ENCODE results near the gene ATP5PD.
A peak's percentile ranks its signal among the peaks of the same experiment; 100 is the strongest.
"Not testable (repeated sequence)": the region's sequence is repeated elsewhere in the genome, so short reads cannot be mapped to it uniquely, and the experiment has no call there.

ATP5PD gene

GRCh38 chr17:75025398-75025734, 21.4 kb downstream of the ATP5PD start:
- not testable (repeated sequence) for ATAC-seq; H3K4me3 Mint-ChIP-seq; H3K9me3 Mint-ChIP-seq; DNase-seq (ENCODE audit: low spot score in 2 of 2); H3K4me1 Mint-ChIP-seq
- H3K27ac Mint-ChIP-seq: peak overlapping the region; percentile 77
- peaks cover 27% of the 10 kb centered on the region for H3K36me3 Mint-ChIP-seq

DNA sequence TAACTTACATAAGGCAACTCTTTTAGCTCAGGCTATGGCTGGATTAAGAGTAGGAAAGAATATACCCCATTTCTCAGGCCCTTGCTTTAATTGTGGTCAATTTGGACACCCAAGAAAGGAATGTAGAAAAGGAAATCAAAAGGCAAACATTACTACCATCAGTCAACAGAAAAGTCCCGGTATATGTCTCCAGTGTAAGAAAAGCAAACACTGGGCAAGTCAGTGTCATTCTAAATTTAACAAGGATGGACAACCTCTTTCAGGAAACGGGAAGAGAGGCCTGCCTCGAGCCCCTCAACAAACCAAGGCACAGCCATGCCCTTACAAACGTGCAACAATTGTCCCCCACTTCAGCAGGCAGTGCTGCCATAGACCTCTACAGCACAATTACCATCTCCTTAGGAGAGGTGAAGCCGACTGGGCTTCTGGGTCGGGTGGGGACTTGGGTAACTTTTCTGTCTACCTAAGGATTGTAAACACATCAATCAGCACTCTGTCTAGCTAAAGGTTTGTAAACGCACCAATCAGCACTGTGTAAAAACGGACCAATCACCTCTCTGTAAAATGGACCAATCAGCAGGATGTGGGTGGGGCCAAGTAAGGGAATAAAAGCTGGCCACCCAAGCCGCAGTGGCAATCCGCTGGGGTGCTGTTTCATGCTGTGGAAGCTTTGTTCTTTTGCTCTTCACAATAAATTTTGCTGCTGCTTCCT, 21.9 kb downstream of the ATP5PD start:
- peak overlapping the region; percentile 77 for H3K27ac Mint-ChIP-seq
- ATAC-seq (no peak), DNase-seq (ENCODE audit: low spot score in 2 of 2) (no peak)
- H3K4me1 Mint-ChIP-seq: peaks cover 8% of the 10 kb centered on the region
- no peaks in the 10 kb centered on the region for H3K9me3 Mint-ChIP-seq
- peaks cover 32% of the 10 kb centered on the region for H3K36me3 Mint-ChIP-seq
- H3K4me3 Mint-ChIP-seq: no peak overlapping the region

DNA sequence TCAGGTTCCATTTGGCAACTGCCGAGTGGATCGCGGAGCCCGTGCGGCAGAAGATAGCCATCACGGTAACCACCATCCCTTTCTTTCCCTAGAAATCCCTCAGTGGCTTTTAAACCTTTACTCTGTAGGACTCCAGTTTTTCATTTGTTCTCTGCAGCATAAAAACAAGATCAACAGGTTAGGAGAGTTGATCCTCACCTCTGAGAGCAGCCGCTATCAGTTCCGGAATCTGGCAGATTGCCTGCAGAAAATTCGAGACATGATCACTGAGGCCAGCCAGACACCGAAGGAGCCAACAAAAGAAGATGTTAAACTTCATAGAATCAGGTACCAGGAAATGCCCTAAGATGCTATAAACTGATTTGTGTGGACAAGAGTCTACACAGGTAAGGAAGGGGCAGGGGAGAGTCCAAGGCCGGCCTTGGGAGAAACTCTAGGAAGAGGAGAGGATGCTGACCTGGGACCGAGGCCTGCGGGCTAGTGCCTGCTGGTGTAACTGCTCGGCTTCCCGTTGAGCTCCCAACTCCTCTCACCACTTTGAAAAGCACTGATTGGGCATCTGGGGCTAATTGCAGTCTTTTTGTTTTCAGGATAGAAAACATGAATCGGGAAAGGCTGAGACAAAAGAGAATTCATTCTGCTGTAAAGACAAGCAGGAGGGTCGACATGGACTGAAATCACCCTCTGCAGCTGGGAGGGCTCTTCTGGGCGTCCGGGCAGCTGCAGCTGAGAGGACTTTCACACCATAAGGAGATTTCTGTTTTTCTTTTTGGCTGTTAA, 26.2 kb downstream of the ATP5PD start:
- peaks cover 6% of the 10 kb centered on the region for H3K4me1 Mint-ChIP-seq
- DNase-seq (ENCODE audit: low spot score in 2 of 2): no peak
- H3K27ac Mint-ChIP-seq: no peak overlapping the region
- H3K9me3 Mint-ChIP-seq: no peaks in the 10 kb centered on the region
- H3K36me3 Mint-ChIP-seq: peaks cover 69% of the 10 kb centered on the region
- no peak for ATAC-seq
- H3K4me3 Mint-ChIP-seq: no peak overlapping the region

GRCh38 chr17:75019710-75020109, 27.1 kb downstream of the ATP5PD start:
- Mint-ChIP-seq H3K36me3 (peaks cover 69% of the 10 kb centered on the region), H3K4me1 (no peaks in the 10 kb centered on the region), H3K4me3 (no peak overlapping the region), H3K27ac (no peak overlapping the region), H3K9me3 (no peaks in the 10 kb centered on the region)
- no peak for DNase-seq (ENCODE audit: low spot score in 2 of 2)
- ATAC-seq: no peak

DNA sequence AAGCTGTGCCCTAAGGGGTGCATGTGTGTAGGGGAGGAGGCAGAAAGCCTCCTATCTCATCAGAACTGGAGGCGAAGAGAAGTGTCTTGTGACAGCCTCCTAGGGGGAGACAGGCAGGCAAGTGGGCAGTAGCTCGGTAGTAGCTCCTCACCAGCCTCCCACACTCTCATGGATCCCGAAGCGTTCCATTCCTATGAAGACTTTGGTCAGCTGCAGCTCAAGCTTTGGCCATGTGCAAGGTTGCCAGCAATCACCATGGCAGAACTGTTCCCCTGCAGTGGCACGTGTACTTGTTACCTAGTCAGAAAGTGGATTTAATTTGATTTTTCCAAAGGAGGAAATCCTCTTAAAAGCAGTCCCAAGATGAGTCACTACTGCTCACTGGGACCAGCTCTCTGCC, 27.6 kb downstream of the ATP5PD start:
- Mint-ChIP-seq H3K27ac (no peak overlapping the region), H3K36me3 (peaks cover 69% of the 10 kb centered on the region), H3K4me1 (peaks cover under 1% of the 10 kb centered on the region), H3K4me3 (no peak overlapping the region), H3K9me3 (no peaks in the 10 kb centered on the region)
- DNase-seq (ENCODE audit: low spot score in 2 of 2): no peak
- ATAC-seq: no peak

- H3K27ac Mint-ChIP-seq: peak overlapping the region; percentile 93
- ATAC-seq (no peak), DNase-seq (ENCODE audit: low spot score in 2 of 2) (no peak)
- H3K9me3 Mint-ChIP-seq: no peaks in the 10 kb centered on the region
- peak overlapping the region; percentile 91 for H3K4me3 Mint-ChIP-seq
- peaks cover 27% of the 10 kb centered on the region for H3K36me3 Mint-ChIP-seq
- H3K4me1 Mint-ChIP-seq: peaks cover 19% of the 10 kb centered on the region
These were observed 33.6 kb downstream of the ATP5PD start for GRCh38 chr17:75013092-75013559.

- peak within 1 kb of the TSS; percentile 91 for H3K4me3 Mint-ChIP-seq
- ATAC-seq (peak; percentile 97), DNase-seq (ENCODE audit: low spot score in 2 of 2) (peak; percentile 72 to 92)
- no peaks in the 10 kb centered on the region for H3K9me3 Mint-ChIP-seq
- peaks cover 19% of the 10 kb centered on the region for H3K4me1 Mint-ChIP-seq
- peaks cover 21% of the 10 kb centered on the region for H3K36me3 Mint-ChIP-seq
- H3K27ac Mint-ChIP-seq: peak within 1 kb of the TSS; percentile 93
These were observed 34.2 kb downstream of the ATP5PD start, which contains the start of gene MRPL58 for GRCh38 chr17:75012346-75013091. TSS of gene MRPL58 (plus strand) at chr17:75012670. CDS start at chr17:75012687, 17 bp downstream.

DNA sequence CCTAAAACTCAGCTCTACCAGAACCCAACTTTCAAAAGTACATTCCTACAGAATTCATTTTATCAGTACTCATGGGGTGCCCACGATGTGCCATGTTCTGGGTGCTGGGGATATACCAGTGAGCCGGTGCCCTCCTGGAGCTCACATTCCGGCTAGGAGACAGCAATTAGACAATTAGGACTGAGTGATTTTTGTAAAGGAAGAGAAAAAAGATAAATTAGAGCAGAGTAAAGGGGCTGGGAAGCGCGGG, 34.7 kb downstream of the ATP5PD start:
- Mint-ChIP-seq H3K4me3 (peak overlapping the region; percentile 91), H3K27ac (peak overlapping the region; percentile 93), H3K36me3 (peaks cover 16% of the 10 kb centered on the region), H3K4me1 (peaks cover 19% of the 10 kb centered on the region), H3K9me3 (no peaks in the 10 kb centered on the region)
- no peak for DNase-seq (ENCODE audit: low spot score in 2 of 2)
- ATAC-seq: no peak

DNA sequence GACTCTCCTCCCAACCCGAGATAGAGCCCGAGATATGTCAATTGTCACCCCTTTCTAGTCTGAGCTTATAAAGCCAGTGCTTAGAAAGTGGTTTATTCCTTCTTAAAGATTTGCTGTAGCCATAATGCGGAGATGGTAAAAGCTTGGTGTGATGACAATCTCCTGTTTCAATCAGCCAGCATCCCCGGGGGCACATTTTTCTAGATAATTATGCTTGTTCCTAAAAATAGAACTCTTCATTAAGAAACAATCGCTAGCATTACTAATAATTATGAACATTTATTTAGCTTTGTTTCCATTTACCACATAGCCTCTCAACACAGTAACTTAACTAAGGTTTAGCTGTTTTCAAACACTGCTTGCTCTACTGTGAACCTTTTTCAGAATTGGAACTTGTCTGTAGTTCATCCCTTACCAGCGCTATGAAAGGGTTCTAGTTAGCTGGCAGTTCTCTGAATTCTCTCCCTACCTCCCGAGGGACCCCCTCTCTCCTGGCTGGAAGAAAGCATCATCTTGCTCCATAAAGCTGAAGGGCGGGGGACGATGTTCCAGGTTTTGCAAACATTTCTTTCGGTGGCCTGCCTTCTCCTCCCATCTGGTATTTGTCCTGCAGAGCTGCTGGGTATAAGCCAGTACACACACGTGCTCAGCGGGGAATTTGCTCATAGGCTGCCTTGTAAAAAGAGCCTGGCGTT, 35.2 kb downstream of the ATP5PD start:
- H3K9me3 Mint-ChIP-seq: no peaks in the 10 kb centered on the region
- peaks cover 19% of the 10 kb centered on the region for H3K4me1 Mint-ChIP-seq
- no peak for ATAC-seq
- peak overlapping the region; percentile 93 for H3K27ac Mint-ChIP-seq
- no peak for DNase-seq (ENCODE audit: low spot score in 2 of 2)
- peak overlapping the region; percentile 91 for H3K4me3 Mint-ChIP-seq
- peaks cover 11% of the 10 kb centered on the region for H3K36me3 Mint-ChIP-seq

DNA sequence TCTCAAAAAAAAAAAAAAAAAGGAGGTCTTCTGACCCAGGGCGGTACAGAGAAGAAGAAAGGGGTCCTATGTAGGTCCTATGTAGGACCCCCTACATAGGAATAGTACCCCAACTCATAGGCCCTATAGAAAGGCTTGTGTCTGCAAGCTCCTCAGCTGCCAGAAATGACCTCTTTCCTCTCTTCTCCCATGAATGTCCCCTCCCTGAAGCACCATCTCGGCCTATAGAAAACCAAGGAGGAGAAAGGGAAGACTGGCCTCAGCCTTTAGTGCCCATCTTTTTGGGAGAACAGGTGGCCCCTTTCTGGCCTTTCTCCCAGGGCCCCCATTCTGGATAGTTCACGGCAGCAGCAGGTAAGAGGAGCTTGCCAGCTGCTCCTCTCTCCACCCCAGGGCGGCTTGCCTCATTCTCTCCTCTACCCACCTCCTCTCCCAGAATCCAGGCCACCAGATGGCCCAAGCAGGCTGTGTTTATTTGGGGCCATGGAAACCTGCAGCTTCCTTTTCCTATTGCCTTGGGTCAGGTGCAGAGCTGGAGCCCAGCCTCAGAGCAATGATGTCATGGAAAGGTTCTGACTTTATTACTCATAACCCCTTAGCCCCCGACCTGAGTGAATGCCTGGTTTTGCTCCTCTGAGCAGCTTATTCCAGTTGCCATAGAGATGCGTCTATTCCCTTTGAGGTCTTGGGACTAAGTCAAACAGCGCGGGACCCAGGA, 35.9 kb downstream of the ATP5PD start:
- ATAC-seq: no peak
- Mint-ChIP-seq H3K36me3 (peaks cover 6% of the 10 kb centered on the region), H3K4me3 (no peak overlapping the region), H3K9me3 (no peaks in the 10 kb centered on the region), H3K4me1 (peaks cover 19% of the 10 kb centered on the region), H3K27ac (no peak overlapping the region)
- no peak for DNase-seq (ENCODE audit: low spot score in 2 of 2)

GRCh38 chr17:75009139-75009724, 37.5 kb downstream of the ATP5PD start:
- H3K4me3 Mint-ChIP-seq: no peak overlapping the region

DNA sequence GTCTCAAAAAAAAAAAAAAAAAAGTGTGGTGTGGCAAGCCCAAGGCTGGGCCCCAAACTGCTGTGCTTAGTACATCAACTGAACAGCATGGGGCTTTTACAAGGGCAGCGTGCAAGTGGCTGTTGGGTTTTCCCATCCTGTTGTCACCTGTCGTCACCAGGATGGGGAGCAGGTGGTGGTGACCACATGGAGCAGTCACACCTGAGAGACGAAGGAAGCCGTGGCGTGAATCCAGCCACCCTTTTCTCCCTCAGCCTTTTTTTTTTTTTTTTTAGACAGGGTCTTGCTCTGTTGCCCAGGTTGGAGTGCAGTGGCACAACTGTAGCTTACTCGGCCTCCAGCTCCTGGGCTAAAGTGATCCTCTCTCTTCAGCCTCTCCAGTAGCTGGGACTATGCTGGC, 38.4 kb downstream of the ATP5PD start:
- peaks cover 6% of the 10 kb centered on the region for H3K36me3 Mint-ChIP-seq
- peaks cover 11% of the 10 kb centered on the region for H3K4me1 Mint-ChIP-seq
- ATAC-seq (no peak), DNase-seq (ENCODE audit: low spot score in 2 of 2) (no peak)
- no peak overlapping the region for H3K27ac Mint-ChIP-seq
- no peaks in the 10 kb centered on the region for H3K9me3 Mint-ChIP-seq
- H3K4me3 Mint-ChIP-seq: no peak overlapping the region

More at GRCh38 chr17:75009139-75009724, 37.5 kb downstream of the ATP5PD start:
- Mint-ChIP-seq H3K9me3 (no peaks in the 10 kb centered on the region), H3K27ac (no peak overlapping the region), H3K4me1 (peaks cover 19% of the 10 kb centered on the region), H3K36me3 (peaks cover 6% of the 10 kb centered on the region)
- ATAC-seq (no peak), DNase-seq (ENCODE audit: low spot score in 2 of 2) (no peak)

GRCh38 chr17:75006653-75007052, 40.1 kb downstream of the ATP5PD start:
- Mint-ChIP-seq H3K9me3 (no peaks in the 10 kb centered on the region), H3K27ac (no peak overlapping the region), H3K4me1 (peaks cover under 1% of the 10 kb centered on the region), H3K36me3 (no peaks in the 10 kb centered on the region), H3K4me3 (no peak overlapping the region)
- ATAC-seq (no peak), DNase-seq (ENCODE audit: low spot score in 2 of 2) (no peak)

- H3K4me3 Mint-ChIP-seq; ATAC-seq; H3K27ac Mint-ChIP-seq; H3K36me3 Mint-ChIP-seq; H3K4me1 Mint-ChIP-seq; H3K9me3 Mint-ChIP-seq; DNase-seq (ENCODE audit: low spot score in 2 of 2): not testable (repeated sequence)
These were observed 40.7 kb downstream of the ATP5PD start for GRCh38 chr17:75006084-75006483.
